ENCODE results near the gene SMIM26.
A peak's percentile ranks its signal among the peaks of the same experiment; 100 is the strongest.
"Not testable (repeated sequence)": the region's sequence is repeated elsewhere in the genome, so short reads cannot be mapped to it uniquely, and the experiment has no call there.

Gene SMIM26, protein sequence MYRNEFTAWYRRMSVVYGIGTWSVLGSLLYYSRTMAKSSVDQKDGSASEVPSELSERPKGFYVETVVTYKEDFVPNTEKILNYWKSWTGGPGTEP

DNA sequence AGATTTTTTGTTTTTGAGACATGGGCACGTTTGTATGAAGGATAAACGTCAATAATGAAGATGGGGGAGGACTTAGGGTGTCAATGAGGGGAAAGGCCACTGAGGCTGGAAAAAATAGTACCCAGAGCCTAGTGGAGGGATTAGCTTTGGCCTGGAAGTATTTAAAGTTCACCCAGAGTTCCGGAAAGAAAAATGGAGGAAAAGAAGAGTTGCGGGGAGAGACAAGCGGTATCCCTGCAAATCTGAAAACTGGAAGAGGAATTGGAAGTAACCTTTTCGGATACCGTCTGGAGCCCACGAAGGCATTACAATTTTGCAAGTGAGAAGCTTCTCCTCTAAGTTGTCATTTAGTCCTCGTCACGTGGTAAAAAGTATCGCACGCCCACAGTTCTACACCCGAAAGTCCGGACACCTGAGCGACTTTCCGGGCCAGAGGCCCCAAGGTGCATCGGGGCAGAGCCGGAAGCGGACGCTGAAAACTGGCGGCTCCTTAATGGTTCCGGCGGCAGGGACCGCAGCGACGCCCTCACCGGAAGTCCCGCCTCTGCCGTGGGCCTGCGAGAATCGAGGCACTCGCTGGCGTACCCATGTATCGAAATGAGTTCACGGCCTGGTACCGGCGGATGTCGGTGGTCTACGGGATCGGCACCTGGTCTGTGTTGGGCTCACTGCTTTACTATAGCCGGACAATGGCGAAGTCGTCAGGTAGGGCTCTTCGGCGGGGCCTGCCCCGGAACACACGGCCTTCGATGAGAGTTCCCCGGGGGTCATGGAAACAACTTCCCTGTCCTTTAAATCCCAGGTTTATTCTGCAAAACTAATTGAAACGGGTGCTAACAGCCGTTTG, at the start of gene SMIM26:
Gene SMIM26 (plus strand): TSS at position 541 of the 847 bp plus-strand sequence. CDS start 47 bp downstream, at position 588.
- FAIRE-seq (peak; percentile 98), DNase-seq (ENCODE audit: insufficient read length, low spot score) (peak; percentile 84)

DNA sequence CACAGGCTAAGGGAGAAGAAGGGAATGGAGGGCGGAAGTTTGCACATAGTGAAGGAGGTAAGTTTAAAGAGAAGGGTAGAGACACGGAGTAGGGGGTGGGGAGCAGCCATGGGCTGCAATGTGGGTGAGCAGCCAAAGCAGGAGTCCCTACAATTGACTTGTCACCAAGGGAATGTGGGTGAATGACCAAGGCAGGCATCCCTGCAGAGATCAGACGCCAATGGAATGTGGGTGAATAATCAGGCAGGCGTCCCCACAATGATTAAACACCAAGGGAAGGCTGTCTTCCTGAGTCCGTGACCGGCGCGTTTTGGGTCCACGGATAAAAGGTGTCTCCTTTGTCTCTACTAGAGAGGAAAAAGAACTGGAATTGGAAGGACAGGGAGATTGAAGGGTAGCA, 45.2 kb upstream of the SMIM26 start:
- FAIRE-seq; DNase-seq (ENCODE audit: insufficient read length, low spot score): not testable (repeated sequence)

- no peak for FAIRE-seq
- DNase-seq (ENCODE audit: insufficient read length, low spot score), result no peak
Measured at GRCh38 chr20:18523066-18523465, 44.2 kb upstream of the SMIM26 start.

DNA sequence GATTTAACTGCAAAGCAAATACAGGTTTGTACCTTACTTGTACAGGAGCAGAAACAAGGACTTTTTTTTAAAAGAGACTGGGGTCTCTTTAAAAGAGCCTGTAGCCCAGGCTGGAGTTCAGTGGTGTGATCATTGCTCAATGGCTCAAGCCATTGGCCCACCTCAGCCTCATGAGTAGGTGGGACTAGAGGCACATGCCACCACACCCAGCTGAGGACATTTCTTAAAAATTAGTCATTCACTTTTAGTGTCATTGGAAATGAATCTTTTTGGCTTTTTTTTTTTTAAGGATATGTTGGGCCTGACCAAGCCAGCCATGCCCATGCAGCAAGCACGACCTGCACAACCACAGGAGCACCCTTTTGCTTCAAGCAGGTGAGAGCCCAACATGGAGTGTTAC, 42.6 kb upstream of the SMIM26 start:
- no peak for FAIRE-seq
- no peak for DNase-seq (ENCODE audit: insufficient read length, low spot score)

DNA sequence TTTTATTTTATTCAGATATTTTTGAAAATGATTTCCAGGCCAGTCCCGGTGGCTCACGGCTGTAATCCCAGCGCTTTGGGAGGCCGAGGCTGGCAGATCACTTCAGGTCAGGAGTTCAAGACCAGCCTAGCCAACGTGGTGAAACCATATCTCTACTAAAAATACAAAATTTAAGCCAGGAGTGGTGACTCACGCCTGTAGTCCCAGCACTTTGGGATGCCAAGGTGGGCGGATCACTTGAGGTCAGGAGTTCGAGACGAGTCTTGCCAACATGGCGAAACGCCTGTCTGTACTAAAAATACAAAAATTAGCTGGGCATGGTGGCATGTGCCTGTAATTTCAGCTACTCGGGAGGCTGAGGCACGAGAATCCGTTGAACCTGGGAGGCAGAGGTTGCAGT, 40.5 kb upstream of the SMIM26 start:
- not testable (repeated sequence) for DNase-seq (ENCODE audit: insufficient read length, low spot score); FAIRE-seq

DNA sequence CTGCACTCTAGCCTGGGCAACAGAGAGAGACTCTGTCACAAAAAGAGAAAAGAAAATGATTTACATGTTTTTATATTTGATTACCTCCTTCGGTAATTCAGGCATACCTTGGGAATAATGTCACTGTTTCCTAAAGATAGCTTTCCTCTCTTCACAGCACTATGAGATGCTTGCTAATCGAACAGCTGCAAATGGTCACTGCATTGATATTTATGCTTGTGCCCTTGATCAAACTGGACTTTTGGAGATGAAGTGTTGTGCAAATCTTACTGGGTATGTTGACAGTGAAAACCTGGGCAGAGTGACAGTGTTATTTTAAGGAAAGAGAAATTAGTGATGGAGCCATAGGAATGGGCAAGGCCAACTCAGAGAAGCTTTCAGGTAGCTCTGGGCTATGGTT, 39.9 kb upstream of the SMIM26 start:
- DNase-seq (ENCODE audit: insufficient read length, low spot score) (no peak), FAIRE-seq (no peak)

DNA sequence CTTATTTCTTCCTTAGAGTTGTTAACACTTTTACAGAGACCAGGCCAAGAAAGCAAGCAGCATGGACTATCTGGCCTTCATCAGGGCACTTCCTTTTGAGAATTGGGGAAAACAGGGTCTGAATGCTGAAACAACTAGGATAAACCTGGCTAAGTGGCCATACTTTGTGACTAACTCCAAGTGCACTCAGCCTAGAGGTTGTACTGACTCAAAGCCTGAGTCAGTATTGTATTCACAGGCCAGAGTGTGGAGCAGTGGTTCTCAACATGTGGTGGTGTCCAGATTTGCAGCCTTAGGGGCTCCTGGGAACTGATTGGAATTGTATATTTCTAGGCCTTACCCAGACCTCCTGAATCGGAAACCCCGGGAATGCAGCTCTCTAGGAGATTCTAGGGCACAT, 39.4 kb upstream of the SMIM26 start:
- no peak for FAIRE-seq

DNA sequence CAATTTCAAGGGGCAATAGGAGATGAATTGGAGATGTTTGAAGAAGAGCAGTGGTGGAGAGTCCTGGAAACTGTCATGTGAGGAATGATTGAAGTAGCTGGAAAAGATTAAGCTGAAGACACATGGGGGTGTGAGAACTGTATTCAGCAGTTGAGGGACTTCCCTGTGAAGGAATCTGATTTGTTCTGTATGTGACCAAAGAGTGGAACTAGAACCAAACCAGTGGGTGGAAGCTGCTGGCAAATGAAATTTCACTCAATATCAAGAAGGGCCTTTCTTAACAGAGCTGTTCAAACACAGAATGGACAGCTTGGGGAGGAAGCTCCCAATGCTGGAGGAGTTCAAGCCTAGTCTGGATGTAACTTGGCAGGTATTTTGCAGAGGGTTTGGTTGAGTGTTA, 38.2 kb upstream of the SMIM26 start:
- FAIRE-seq (no peak), DNase-seq (ENCODE audit: insufficient read length, low spot score) (no peak)

More for the DNA sequence above, 39.4 kb upstream of the SMIM26 start:
- DNase-seq (ENCODE audit: insufficient read length, low spot score), result no peak

DNA sequence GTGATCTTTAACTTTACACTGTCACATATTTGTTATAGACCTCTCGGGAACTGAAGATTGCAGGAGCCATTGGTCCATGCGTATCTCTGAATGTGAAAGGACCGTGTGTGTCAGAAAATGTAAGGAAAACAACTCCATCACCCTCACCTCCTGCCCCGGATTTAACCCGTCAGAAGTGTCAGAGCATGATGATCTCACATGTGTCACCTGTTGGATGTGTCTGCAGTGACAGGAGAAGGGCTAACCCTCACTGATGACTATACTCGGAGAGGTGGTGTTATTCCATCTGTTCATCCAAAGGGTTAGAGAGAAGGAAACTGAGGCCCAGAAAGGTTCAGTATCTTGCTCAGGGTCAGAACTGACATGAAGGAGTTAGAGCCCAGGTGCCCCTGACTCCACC, 34.6 kb upstream of the SMIM26 start:
- no peak for FAIRE-seq
- DNase-seq (ENCODE audit: insufficient read length, low spot score), result no peak

DNA sequence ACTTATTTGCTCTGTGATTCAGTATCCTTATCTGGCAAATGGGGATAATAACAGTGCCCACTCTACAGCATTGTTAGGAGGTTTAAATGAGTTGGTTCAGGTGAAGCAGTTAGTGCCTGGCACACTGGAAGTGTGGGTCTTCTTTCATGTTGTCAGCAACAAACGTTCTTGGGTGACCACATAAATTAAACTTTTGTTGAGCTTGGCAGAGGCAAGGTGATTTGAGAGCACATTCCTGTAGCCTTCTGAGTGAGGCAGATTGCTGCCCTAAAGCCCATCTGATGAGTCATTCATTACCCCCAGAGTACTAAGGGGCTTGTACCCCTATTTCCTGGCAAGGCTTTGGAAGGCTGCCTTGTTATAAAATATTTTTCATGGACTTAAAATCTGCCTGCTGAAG, 33.7 kb upstream of the SMIM26 start:
- FAIRE-seq (no peak), DNase-seq (ENCODE audit: insufficient read length, low spot score) (no peak)

- FAIRE-seq (no peak), DNase-seq (ENCODE audit: insufficient read length, low spot score) (no peak)
Measured at GRCh38 chr20:18533978-18534644, 33.1 kb upstream of the SMIM26 start.

DNA sequence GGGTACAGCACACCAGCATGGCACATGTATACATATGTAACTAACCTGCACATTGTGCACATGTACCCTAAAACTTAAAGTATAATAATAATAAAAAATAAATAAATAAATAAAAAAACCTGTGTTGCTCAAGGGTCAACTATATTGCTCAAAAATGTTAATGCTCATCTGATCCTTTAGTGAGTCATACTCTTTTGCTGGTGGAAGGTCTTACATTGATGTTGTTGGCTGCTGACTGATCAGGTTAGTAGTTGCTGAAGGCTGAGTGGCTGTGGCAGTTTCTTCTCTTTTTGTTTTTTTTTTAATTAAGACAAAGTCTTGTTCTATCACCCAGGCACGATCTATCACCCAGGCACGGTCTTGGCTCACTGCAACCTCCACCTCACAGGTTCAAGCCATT, 29.6 kb upstream of the SMIM26 start:
- no peak for FAIRE-seq
- no peak for DNase-seq (ENCODE audit: insufficient read length, low spot score)

DNA sequence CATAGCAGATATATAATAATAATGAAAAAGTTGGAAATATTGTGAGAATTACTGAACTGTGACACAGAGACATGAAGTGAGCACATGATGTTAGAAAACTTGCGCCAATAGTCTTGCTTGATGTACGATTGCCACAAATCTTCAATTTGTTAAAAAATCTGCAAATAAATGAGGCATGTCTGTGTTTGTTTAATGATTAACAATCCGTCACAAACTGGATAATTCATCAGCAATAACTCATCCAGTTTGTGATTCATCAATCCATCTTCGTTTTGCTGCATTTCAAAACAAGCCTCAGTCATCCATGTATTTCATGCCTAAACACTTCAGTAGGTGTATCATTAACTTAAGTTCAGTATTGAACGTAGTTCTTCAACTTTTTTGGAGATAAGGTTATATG, 25.5 kb upstream of the SMIM26 start:
- no peak for DNase-seq (ENCODE audit: insufficient read length, low spot score)
- FAIRE-seq, result no peak

DNA sequence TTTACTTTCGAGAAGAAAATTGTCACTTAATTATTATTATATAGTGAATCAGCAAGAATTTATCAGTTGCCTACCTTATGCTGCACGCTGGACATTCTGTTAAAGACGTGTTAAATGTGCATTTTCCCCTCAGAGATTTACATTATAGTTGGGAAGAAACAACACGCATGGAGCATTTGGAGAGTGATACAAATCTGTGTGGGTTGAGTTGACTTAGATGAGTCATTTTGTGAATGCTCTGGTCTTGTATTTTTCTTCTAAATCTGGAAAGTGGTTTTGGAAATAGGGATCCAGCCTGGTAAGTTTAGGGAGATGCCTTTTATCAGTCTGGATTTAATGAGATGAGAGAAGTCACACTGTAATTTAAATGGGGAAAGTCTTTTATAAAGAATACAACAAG, 24.0 kb upstream of the SMIM26 start:
- DNase-seq (ENCODE audit: insufficient read length, low spot score), result no peak
- no peak for FAIRE-seq

GRCh38 chr20:18543932-18544331, 23.3 kb upstream of the SMIM26 start:
- FAIRE-seq (no peak), DNase-seq (ENCODE audit: insufficient read length, low spot score) (no peak)

GRCh38 chr20:18545566-18545965, 21.7 kb upstream of the SMIM26 start:
- DNase-seq (ENCODE audit: insufficient read length, low spot score), result no peak
- no peak for FAIRE-seq

- no peak for FAIRE-seq
- no peak for DNase-seq (ENCODE audit: insufficient read length, low spot score)
Measured at GRCh38 chr20:18548465-18548864, 18.8 kb upstream of the SMIM26 start.

GRCh38 chr20:18553746-18554145, 13.5 kb upstream of the SMIM26 start:
- FAIRE-seq, result no peak
- no peak for DNase-seq (ENCODE audit: insufficient read length, low spot score)

- FAIRE-seq (no peak), DNase-seq (ENCODE audit: insufficient read length, low spot score) (no peak)
Measured at GRCh38 chr20:18567739-18568091, 483 bp downstream of the SMIM26 start.

- FAIRE-seq (no peak), DNase-seq (ENCODE audit: insufficient read length, low spot score) (no peak)
Measured at GRCh38 chr20:18571009-18571408, 3.8 kb downstream of the SMIM26 start.

- DNase-seq (ENCODE audit: insufficient read length, low spot score) (no peak), FAIRE-seq (no peak)
Measured at GRCh38 chr20:18571578-18571977, 4.3 kb downstream of the SMIM26 start.

GRCh38 chr20:18577942-18578341, 10.7 kb downstream of the SMIM26 start:
- DNase-seq (ENCODE audit: insufficient read length, low spot score) (no peak), FAIRE-seq (no peak)
